GM12878 (cell line): ENCODE measurements around the gene NEO1. TPM values are rescaled to one million over a fixed set of nuclear protein-coding genes. Genes with fewer than 3 reads are reported as not detected.

Source experiments
- ATAC-seq: fragments of 200-7000 bp; cut with Tn5 transposase; 3 replicates; pipeline ENCODE4 v1.9.1; 2020; ENCODE audit warnings: mild to moderate bottlenecking, moderate library complexity
- BruUV-seq: library from RNA; stranded (reverse); fragments of 400-500 nt; replicated peaks from 2 replicates; lab custom pipeline; 2021; lab: Mats Ljungman, UMichigan
- CTCF ChIA-PET: fragments of 300-600 bp; sonication (Branson Sonifier 250); formaldehyde crosslinking; extraction: SDS; loops from one replicate; lab custom pipeline; 2021; ENCODE audit warnings: inconsistent platforms; lab: Yijun Ruan, JAX
- POLR2A ChIA-PET: fragments of 350-600 bp; formaldehyde crosslinking; extraction: SDS; loops from one replicate; lab custom pipeline; 2021; ENCODE audit warnings: inconsistent platforms; lab: Charles Lee
- RAD21 ChIA-PET: fragments of 300-600 bp; sonication (Branson Sonifier 250); formaldehyde crosslinking; loops from one replicate; lab custom pipeline; 2023; ENCODE audit warnings: antibody characterized with exemption; ENCODE audit not compliant: unreplicated experiment; lab: Charles Lee
- SMC1A ChIA-PET: fragments of 300-600 bp; sonication (Branson Sonifier 250); formaldehyde crosslinking; loops from one replicate; lab custom pipeline; 2023; ENCODE audit not compliant: unreplicated experiment, uncharacterized antibody; lab: Charles Lee
- DNase-seq: peaks from one replicate; pipeline ENCODE4 v3.0.0-alpha.2; 2011; ENCODE audit warnings: low read depth, low spot score
- FAIRE-seq: peaks from 3 replicates; lab custom pipeline; 2011; peaks lifted over from hg19 to GRCh38; lab: Jason Lieb, UNC
- H2AFZ ChIP-seq: 2 replicates; pipeline ENCODE4 v1.6.0; 2011; ENCODE audit warnings: low read depth, low read length, control low read depth; ENCODE audit not compliant: control insufficient read depth
- H3K27ac ChIP-seq: 2 replicates; pipeline ENCODE4 v1.5.1; 2011; ENCODE audit warnings: control low read depth; ENCODE audit not compliant: control insufficient read depth, insufficient read depth
- H3K27me3 ChIP-seq, 2 experiments: replicated peaks in 1 of 2; 2 replicates each; pipeline versions ENCODE4 v1.6.0 to v1.6.1; 2011; ENCODE audit warnings: low read length in 1 of 2; ENCODE audit not compliant: control insufficient read depth in 2 of 2, insufficient read depth in 2 of 2
- H3K36me3 ChIP-seq, 2 experiments: 2 replicates each; pipeline ENCODE4 v1.5.1; 2011; ENCODE audit warnings: low read length in 1 of 2; ENCODE audit not compliant: control insufficient read depth in 2 of 2, insufficient read depth in 2 of 2
- H3K4me1 ChIP-seq: 2 replicates; pipeline ENCODE4 v1.6.1; 2011; ENCODE audit warnings: mild to moderate bottlenecking, low read length, moderate library complexity, mixed read lengths; ENCODE audit not compliant: control insufficient read depth, insufficient read depth
- H3K4me2 ChIP-seq: 2 replicates; pipeline ENCODE4 v1.6.0; 2011; ENCODE audit warnings: control low read depth; ENCODE audit not compliant: control insufficient read depth, insufficient read depth
- H3K4me3 ChIP-seq: fragments of 200-600 bp; sonication (generic); 2 replicates; pipeline ENCODE4 v1.5.1; 2016
- H3K79me2 ChIP-seq: 2 replicates; pipeline ENCODE4 v1.6.0; 2011; ENCODE audit warnings: low read length; ENCODE audit not compliant: control insufficient read depth, insufficient read depth
- H3K9ac ChIP-seq: 2 replicates; pipeline ENCODE4 v1.8.0; 2011; ENCODE audit warnings: low read length, control low read depth, mixed read lengths; ENCODE audit not compliant: control insufficient read depth, insufficient read depth
- H3K9me3 ChIP-seq: replicated peaks from 3 replicates; pipeline ENCODE4 v1.5.1; 2011; ENCODE audit warnings: mild to moderate bottlenecking, low read length; ENCODE audit not compliant: control insufficient read depth, insufficient read depth
- H4K20me1 ChIP-seq: 2 replicates; pipeline ENCODE4 v1.6.0; 2011; ENCODE audit not compliant: control insufficient read depth, insufficient read depth
- CREB1 ChIP-seq: IDR thresholded peaks from 2 replicates; pipeline ENCODE4 v1.6.1; 2012; ENCODE audit warnings: low read depth, mild to moderate bottlenecking, inconsistent platforms
- EP300 ChIP-seq, 2 experiments: fragments of 150-350 bp in 1 of 2; IDR thresholded peaks; 2 replicates each; pipeline ENCODE4 v1.6.1; 2011 to 2012; ENCODE audit warnings: low read depth in 2 of 2, low read length in 2 of 2, borderline replicate concordance in 1 of 2, improper control_type of control experiment in 1 of 2, inconsistent platforms in 1 of 2; ENCODE audit not compliant: control insufficient read depth in 1 of 2
- FOXM1 ChIP-seq: IDR thresholded peaks from 2 replicates; pipeline ENCODE4 v1.6.1; 2012; ENCODE audit warnings: low read depth, mild to moderate bottlenecking, inconsistent platforms, low read length, moderate library complexity
- MYC ChIP-seq: IDR thresholded peaks from 2 replicates; pipeline ENCODE4 v1.6.1; 2011; ENCODE audit warnings: mild to moderate bottlenecking, low read length, moderate library complexity, inconsistent platforms; ENCODE audit not compliant: insufficient read depth, insufficient replicate concordance, insufficient read length, severe bottlenecking
- WRNIP1 ChIP-seq: IDR thresholded peaks from 2 replicates; pipeline ENCODE4 v1.6.1; 2011; ENCODE audit warnings: low read depth, low read length, improper control_type of control experiment, borderline replicate concordance
- YBX1 ChIP-seq: fragments of 450-650 bp; IDR thresholded peaks from 2 replicates; pipeline ENCODE4 v1.6.1; 2016; ENCODE audit warnings: antibody characterized with exemption
- WGBS: methylation state at CpG from one replicate; pipeline ENCODE4 v1.1.6; 2016; ENCODE audit warnings: low lambda C conversion rate; ENCODE audit not compliant: insufficient replicate concordance, insufficient coverage; ENCODE audit errors: missing lambda C conversion rate; 5-methylcytosine and 5-hydroxymethylcytosine counted together
- in situ Hi-C: fragments of 300-500 bp; cut with MboI; formaldehyde crosslinking; loops from 9 replicates; pipeline ENCODE4 v1.14.3; 2018; ENCODE audit warnings: mixed read lengths
- intact Hi-C: fragments of 100-400 bp; cut with micrococcal nuclease; formaldehyde crosslinking; loops from one replicate; pipeline ENCODE4 v1.14.2; 2022; ENCODE audit not compliant: unreplicated experiment
- polyA plus RNA-seq, 11 experiments: library from polyadenylated mRNA; depleted of rRNA in 4 of 11; unstranded in 6 of 11; stranded (reverse) in 5 of 11; fragments of >200 nt; fragmentation: Nextera tagmentation in 4 of 11; fragmentation: Illumina TruSeq in 1 of 11; extraction: Ambion mirVana in 4 of 11; extraction: Trizol in 1 of 11; gene quantifications; 1 replicate in 1 of 11; 2 replicates in 10 of 11; pipeline versions ENCODE4 v1.2.1 to v1.2.3, GENCODE V29; 2011 to 2016; ENCODE audit warnings: inconsistent platforms in 2 of 11, missing spikeins in 2 of 11, low read depth in 1 of 11
- total RNA-seq, 4 experiments: library from RNA; depleted of rRNA in 3 of 4; stranded (reverse); fragments of >200 nt in 3 of 4; fragmentation: Illumina TruSeq in 1 of 4; extraction: Trizol in 1 of 4; gene quantifications; 2 replicates each; pipeline versions ENCODE4 v1.2.1 to v1.2.3, GENCODE V29; 2013 to 2021
- TF ChIP-seq, protein P1 (sequence below): fragments of 450-650 bp; IDR thresholded peaks from 2 replicates; pipeline ENCODE4 v1.6.1; 2017; ENCODE audit warnings: mild to moderate bottlenecking, moderate library complexity

Gene NEO1
- total and polyA plus RNA-seq, 10 of the 15 experiments (the other 5 are each of a cell fraction or from before 2014, with no cell fraction given): 0.03 to 2.0 (median 0.32) TPM

DNA sequence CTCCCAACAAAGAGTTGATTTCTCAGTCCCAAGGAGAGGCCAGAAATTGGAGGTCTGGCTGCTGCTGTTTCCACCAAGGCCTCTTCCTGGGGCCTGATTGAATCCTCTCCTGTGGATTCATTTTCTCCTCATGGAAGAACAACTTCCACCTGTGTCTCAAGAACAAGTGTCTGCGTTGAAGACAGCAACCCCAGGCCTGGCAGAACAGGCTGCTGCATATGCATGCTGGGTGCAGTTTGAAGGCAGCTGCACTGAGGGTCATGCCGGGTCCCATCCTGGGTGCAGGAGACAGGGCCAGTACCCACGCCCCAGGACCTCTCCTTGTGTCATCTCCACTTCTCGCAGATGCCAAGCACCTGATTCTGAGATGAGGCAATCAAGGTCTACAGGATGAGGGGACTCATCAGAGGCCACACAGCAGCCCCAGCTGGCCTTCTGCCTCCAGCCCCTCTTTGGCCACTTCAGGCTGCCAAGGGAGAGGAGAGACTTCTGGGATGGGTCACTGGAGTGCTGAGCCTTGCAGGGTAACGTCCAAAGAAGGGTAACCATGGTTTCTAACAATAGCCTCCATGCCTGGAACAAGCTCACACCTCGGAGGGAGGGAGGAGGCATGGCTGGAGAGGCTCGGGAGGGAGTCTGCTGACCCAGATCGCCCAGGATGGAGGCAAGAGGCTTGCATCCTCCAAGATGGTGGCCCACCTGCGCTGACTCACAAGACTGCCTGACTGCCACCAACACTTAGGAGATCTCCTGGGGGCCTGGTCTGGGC, 286.5 kb downstream of the NEO1 start:
- Histone ChIP-seq H2AFZ (no peak overlapping the region), H4K20me1 (no peaks in the 10 kb centered on the region; the same call in 1 of the 2 replicates), H3K36me3 (no peaks in the 10 kb centered on the region), H3K9me3 (no peaks in the 10 kb centered on the region), H3K9ac (no peak overlapping the region), H3K27ac (no peak overlapping the region), H3K4me2 (no peak overlapping the region), H3K27me3 (no peaks in the 10 kb centered on the region; a peak in 3 of 4 replicates), H3K4me1 (no peaks in the 10 kb centered on the region), H3K79me2 (no peaks in the 10 kb centered on the region), H3K4me3 (no peak overlapping the region)
- CTCF ChIA-PET: no interaction called here
- SMC1A ChIA-PET: no interaction called here
- RAD21 ChIA-PET: no interaction called here
- in situ Hi-C loops (no loop called here), intact Hi-C loops (no loop called here)
- ATAC-seq: no peak
- TF ChIP-seq CREB1: no peak
- no peak for TF ChIP-seq WRNIP1
- no peak for TF ChIP-seq YBX1
- TF ChIP-seq, protein P1, sequence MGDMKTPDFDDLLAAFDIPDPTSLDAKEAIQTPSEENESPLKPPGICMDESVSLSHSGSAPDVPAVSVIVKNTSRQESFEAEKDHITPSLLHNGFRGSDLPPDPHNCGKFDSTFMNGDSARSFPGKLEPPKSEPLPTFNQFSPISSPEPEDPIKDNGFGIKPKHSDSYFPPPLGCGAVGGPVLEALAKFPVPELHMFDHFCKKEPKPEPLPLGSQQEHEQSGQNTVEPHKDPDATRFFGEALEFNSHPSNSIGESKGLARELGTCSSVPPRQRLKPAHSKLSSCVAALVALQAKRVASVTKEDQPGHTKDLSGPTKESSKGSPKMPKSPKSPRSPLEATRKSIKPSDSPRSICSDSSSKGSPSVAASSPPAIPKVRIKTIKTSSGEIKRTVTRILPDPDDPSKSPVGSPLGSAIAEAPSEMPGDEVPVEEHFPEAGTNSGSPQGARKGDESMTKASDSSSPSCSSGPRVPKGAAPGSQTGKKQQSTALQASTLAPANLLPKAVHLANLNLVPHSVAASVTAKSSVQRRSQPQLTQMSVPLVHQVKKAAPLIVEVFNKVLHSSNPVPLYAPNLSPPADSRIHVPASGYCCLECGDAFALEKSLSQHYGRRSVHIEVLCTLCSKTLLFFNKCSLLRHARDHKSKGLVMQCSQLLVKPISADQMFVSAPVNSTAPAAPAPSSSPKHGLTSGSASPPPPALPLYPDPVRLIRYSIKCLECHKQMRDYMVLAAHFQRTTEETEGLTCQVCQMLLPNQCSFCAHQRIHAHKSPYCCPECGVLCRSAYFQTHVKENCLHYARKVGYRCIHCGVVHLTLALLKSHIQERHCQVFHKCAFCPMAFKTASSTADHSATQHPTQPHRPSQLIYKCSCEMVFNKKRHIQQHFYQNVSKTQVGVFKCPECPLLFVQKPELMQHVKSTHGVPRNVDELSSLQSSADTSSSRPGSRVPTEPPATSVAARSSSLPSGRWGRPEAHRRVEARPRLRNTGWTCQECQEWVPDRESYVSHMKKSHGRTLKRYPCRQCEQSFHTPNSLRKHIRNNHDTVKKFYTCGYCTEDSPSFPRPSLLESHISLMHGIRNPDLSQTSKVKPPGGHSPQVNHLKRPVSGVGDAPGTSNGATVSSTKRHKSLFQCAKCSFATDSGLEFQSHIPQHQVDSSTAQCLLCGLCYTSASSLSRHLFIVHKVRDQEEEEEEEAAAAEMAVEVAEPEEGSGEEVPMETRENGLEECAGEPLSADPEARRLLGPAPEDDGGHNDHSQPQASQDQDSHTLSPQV: no peak
- TF ChIP-seq FOXM1: no peak
- TF ChIP-seq MYC: no peak
- TF ChIP-seq EP300 (IDR thresholded peaks at IDR 0.05; ENCODE audit: borderline replicate concordance in 1 of 2, control insufficient read depth in 1 of 2, low read depth in 2 of 2, low read length in 2 of 2): no peak
- no peak for DNase-seq
- no TSS peak for BruUV-seq
- no peak for FAIRE-seq
- POLR2A ChIA-PET: no interaction called here
- 12% methylated on average over 9 of the region's 9 CpGs for WGBS
